ENCODE data around the gene LSR. TPM values are rescaled to one million over a fixed set of nuclear protein-coding genes. Genes with fewer than 3 reads are reported as not detected.
A peak's percentile ranks its signal among the peaks of the same experiment; 100 is the strongest.

Gene LSR
- total and polyA plus RNA-seq, 8 donors = 50.6 to 130 (median 61.4) TPM

DNA sequence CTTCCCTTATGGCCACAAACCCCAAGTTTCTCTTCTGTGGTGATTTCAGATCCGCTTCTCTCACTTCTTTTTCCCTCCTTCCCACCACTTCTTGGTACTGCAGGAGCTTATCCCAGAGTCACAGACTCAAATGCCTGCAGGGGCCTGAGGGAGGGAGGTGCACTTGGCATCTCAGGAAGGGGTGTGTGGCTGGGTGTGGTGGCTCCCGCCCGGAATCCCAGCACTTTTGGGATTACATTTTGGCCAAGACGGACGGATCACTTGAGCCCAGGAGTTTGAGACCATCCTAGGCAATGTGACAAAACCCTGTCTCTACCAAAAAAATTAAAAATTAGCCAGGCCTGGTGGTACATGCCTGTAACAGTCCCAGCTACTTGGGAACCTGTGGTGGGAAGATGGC lies 25.5 kb downstream of the LSR start:
- Histone ChIP-seq H3K36me3 (peaks cover 0 to 95% of the 10 kb centered on the region in 2 donors), H3K9me3 (no peaks in the 10 kb centered on the region), H3K4me1 (peaks cover 3 to 41% of the 10 kb centered on the region in 2 donors), H3K27ac (no peak overlapping the region), H3K4me3 (no peak overlapping the region), H3K27me3 (no peaks in the 10 kb centered on the region)
- ATAC-seq (no peak), DNase-seq (no peak)
- intact Hi-C loops (cut with DNase I) = no loop called here
- TF ChIP-seq, protein P1, sequence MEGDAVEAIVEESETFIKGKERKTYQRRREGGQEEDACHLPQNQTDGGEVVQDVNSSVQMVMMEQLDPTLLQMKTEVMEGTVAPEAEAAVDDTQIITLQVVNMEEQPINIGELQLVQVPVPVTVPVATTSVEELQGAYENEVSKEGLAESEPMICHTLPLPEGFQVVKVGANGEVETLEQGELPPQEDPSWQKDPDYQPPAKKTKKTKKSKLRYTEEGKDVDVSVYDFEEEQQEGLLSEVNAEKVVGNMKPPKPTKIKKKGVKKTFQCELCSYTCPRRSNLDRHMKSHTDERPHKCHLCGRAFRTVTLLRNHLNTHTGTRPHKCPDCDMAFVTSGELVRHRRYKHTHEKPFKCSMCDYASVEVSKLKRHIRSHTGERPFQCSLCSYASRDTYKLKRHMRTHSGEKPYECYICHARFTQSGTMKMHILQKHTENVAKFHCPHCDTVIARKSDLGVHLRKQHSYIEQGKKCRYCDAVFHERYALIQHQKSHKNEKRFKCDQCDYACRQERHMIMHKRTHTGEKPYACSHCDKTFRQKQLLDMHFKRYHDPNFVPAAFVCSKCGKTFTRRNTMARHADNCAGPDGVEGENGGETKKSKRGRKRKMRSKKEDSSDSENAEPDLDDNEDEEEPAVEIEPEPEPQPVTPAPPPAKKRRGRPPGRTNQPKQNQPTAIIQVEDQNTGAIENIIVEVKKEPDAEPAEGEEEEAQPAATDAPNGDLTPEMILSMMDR (IDR thresholded peaks at IDR 0.05) = no peak

DNA sequence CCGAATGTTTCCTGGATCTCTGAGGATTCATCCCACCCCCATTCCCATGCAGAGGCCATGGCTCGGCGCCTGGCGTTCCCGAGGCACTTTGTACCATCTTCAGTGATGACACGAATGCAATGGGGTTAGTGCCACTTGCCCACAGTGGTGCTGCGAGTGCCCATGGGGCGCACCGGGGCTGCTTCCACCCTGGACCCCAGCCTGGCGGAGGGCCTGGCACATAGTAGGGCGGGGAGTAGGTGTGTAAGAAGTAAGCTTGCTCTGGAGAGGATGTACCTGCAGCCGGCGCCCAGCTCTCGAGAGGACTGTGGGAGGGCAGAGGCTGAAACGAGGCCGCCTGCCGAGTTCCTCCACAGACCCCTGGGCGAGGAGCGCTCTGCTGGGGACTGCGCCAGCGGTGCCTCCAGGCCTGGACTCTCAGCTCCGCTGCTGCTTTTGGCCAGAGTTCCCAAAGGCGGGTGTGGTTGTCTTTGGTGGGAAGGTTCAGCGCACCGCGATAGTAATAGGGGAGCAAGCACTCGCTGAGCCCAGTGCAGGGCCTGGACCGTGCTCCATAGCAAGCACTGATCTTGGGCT lies 28.0 kb downstream of the LSR start:
- Histone ChIP-seq H3K9me3 (no peaks in the 10 kb centered on the region), H3K36me3 (peaks cover 0 to 81% of the 10 kb centered on the region in 2 donors), H3K4me1 (peaks cover 0 to 28% of the 10 kb centered on the region in 2 donors), H3K27ac (no peak overlapping the region), H3K27me3 (peaks cover 0 to 4% of the 10 kb centered on the region in 2 donors), H3K4me3 (no peak overlapping the region)
- intact Hi-C loops (cut with DNase I) = no loop called here
- ATAC-seq (no peak), DNase-seq (no peak)
- TF ChIP-seq, protein P1 (IDR thresholded peaks at IDR 0.05) = no peak

DNA sequence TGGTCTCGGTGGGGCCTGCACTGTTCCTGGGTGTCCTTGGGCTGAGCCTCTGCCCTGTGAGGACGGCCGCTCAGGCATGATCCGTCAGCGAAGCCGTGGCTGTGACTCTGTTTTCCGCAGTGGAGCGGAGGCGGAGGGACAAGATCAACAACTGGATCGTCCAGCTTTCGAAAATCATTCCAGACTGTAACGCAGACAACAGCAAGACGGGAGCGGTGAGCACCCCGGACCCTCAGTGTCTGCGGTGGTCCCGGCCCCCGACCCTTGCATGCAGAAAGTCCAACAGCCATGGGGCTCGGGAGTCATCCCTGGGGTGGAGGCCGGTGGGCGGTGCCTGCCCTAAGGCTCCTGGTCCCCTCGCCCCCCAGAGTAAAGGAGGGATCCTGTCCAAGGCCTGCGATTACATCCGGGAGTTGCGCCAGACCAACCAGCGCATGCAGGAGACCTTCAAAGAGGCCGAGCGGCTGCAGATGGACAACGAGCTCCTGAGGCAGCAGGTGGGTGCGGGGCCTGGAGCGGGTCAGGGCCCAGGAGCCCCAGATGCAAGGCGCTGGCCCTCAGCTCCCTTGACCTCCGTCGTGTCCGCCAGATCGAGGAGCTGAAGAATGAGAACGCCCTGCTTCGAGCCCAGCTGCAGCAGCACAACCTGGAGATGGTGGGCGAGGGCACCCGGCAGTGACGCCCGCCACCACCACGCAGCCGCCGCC lies 29.9 kb downstream of the LSR start:
- intact Hi-C loops (cut with DNase I) = no loop called here
- DNase-seq (no peak), ATAC-seq (no peak)
- Histone ChIP-seq H3K27ac (no peak overlapping the region), H3K4me3 (no peak overlapping the region), H3K9me3 (no peaks in the 10 kb centered on the region), H3K36me3 (peaks cover 0 to 62% of the 10 kb centered on the region in 2 donors), H3K27me3 (peaks cover 0 to 22% of the 10 kb centered on the region in 2 donors), H3K4me1 (peaks cover 0 to 20% of the 10 kb centered on the region in 2 donors)
- TF ChIP-seq, protein P1 (IDR thresholded peaks at IDR 0.05) = no peak

DNA sequence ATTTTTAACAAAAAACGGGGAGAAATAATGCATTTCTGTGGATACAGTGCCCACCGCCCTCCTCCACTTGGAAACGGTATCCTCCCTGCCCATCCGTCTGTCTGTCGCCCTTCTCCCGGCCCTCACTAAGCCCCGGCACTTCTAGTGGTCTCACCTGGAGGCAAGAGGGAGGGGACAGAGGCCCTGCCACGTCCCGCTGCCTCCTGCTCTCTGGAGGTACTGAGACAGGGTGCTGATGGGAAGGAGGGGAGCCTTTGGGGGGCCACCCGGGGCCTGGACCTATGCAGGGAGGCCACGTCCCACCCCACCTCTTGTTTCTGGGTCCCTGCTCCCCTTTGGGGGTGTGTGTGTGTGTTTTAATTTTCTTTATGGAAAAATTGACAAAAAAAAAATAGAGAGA lies 30.6 kb downstream of the LSR start:
- H3K36me3 ChIP-seq = peaks cover 0 to 56% of the 10 kb centered on the region in 2 donors
- DNase-seq (no peak), ATAC-seq (no peak)
- H3K9me3 ChIP-seq = no peaks in the 10 kb centered on the region
- no peak overlapping the region for H3K27ac ChIP-seq
- peaks cover 0 to 24% of the 10 kb centered on the region in 2 donors for H3K27me3 ChIP-seq
- intact Hi-C loops (cut with DNase I) = no loop called here
- TF ChIP-seq, protein P1 (IDR thresholded peaks at IDR 0.05) = no peak
- H3K4me3 ChIP-seq = no peak overlapping the region
- H3K4me1 ChIP-seq = peaks cover 0 to 16% of the 10 kb centered on the region in 2 donors

DNA sequence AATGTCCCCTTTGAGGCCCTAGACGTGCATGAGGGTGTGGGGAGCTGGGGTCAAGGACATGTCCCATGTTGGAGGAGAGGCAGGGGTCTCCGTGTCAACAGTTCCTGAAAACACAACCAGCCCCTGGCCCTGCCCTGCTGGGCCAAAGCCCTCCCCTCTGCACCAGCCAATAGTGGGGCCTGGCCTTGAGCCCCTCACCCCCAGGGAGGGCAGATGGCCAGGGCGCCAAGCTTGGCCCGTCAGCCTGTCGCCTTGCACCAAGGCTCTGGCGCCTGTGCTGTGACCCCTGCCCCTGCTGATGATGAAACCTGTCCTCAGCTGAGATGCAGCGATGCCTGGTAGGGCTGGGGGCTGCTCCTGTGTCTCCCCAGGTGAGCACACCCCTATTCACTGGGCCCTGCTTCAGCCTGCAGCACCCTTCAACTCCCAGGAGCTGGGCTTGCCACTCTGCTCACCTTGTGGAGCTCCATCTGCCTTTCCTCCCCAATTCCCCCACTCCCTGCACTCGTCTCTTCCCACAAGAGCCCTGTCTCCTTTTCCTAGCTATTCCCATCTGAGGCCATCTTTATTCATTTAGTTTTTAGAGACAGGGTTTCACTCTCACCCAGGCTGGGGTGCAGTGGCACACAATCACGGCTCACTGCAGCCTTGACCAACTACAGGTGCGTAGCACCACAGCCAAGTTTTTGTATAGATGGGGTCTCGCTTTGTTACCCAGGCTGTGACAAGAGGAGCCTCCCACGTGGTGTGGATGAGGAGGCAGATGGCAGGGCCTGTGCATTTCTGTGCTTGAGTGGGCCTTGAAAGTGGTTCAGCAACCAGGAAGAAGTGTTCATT lies 31.4 kb downstream of the LSR start:
- TF ChIP-seq, protein P1 (IDR thresholded peaks at IDR 0.05) = no peak
- ATAC-seq (no peak), DNase-seq (peak in 2 of 4 donors; percentile 63 to 81)
- H3K27me3 ChIP-seq = peaks cover 0 to 24% of the 10 kb centered on the region in 2 donors
- no peak overlapping the region for H3K4me3 ChIP-seq
- peaks cover 0 to 47% of the 10 kb centered on the region in 2 donors for H3K36me3 ChIP-seq
- no peaks in the 10 kb centered on the region for H3K9me3 ChIP-seq
- intact Hi-C loops (cut with DNase I) = no loop called here
- H3K4me1 ChIP-seq = peaks cover 0 to 22% of the 10 kb centered on the region in 2 donors
- no peak overlapping the region for H3K27ac ChIP-seq
